HepG2 (cell line): Measurements from ENCODE around the gene CFAP210. TPM values are rescaled to one million over a fixed set of nuclear protein-coding genes. Genes with fewer than 3 reads are reported as not detected.

Experiments
- ATF5 ChIP-seq: sonication (generic); formaldehyde crosslinking; IDR thresholded peaks from 2 replicates; pipeline ENCODE4 v1.4.0; 2020; ENCODE audit warnings: mild to moderate bottlenecking, low read depth, missing genetic modification reagents
- MNT ChIP-seq: fragments of 450-650 bp; IDR thresholded peaks from 2 replicates; pipeline ENCODE4 v1.6.1; 2016
- NFE2L1 ChIP-seq: sonication (generic); formaldehyde crosslinking; IDR thresholded peaks from 2 replicates; pipeline ENCODE4 v1.4.0; 2020; ENCODE audit warnings: missing genetic modification reagents, mild to moderate bottlenecking, borderline replicate concordance
- NR3C1 ChIP-seq: sonication (generic); formaldehyde crosslinking; IDR thresholded peaks from 2 replicates; pipeline ENCODE4 v1.4.0; 2020; ENCODE audit warnings: missing genetic modification reagents
- SMC3 ChIP-seq: IDR thresholded peaks from 2 replicates; pipeline ENCODE4 v1.6.1; 2011; ENCODE audit warnings: low read length, improper control_type of control experiment
- SOX13 ChIP-seq, 3 experiments: fragments of 450-650 bp in 1 of 3; sonication (generic) in 1 of 3; formaldehyde crosslinking in 1 of 3; IDR thresholded peaks in 2 of 3; conservative IDR thresholded peaks in 1 of 3; 2 replicates each; pipeline versions ENCODE4 v1.5.0 to v1.6.1; 2016 to 2020; ENCODE audit warnings: antibody characterized with exemption in 1 of 3, mild to moderate bottlenecking in 1 of 3, missing compliant biosample characterization in 1 of 3, missing genetic modification reagents in 1 of 3, moderate library complexity in 1 of 3
- TFAP4 ChIP-seq: sonication (generic); IDR thresholded peaks from 2 replicates; pipeline ENCODE4 v1.6.1; 2016; ENCODE audit warnings: low read depth, borderline replicate concordance
- TFE3 ChIP-seq: IDR thresholded peaks from 2 replicates; pipeline ENCODE4 v1.6.1; 2016
- ZBTB1 ChIP-seq: sonication (generic); formaldehyde crosslinking; IDR thresholded peaks from 2 replicates; pipeline ENCODE4 v1.4.0; 2020; ENCODE audit warnings: missing genetic modification reagents, borderline replicate concordance
- ZNF143 ChIP-seq: sonication (generic); formaldehyde crosslinking; IDR thresholded peaks from 2 replicates; pipeline ENCODE4 v1.4.0; 2020; ENCODE audit warnings: missing genetic modification reagents
- ZNF275 ChIP-seq: sonication (generic); formaldehyde crosslinking; IDR thresholded peaks from 2 replicates; pipeline ENCODE4 v1.8.0; 2022; ENCODE audit warnings: missing genetic modification reagents, mild to moderate bottlenecking, inconsistent platforms, borderline replicate concordance
- ZNF577 ChIP-seq: sonication (generic); formaldehyde crosslinking; IDR thresholded peaks from 2 replicates; pipeline ENCODE4 v1.4.0; 2020; ENCODE audit warnings: mild to moderate bottlenecking, low read depth, missing genetic modification reagents, borderline replicate concordance
- ZNF768 ChIP-seq: sonication (generic); formaldehyde crosslinking; IDR thresholded peaks from 2 replicates; pipeline ENCODE4 v1.4.0; 2020; ENCODE audit warnings: missing genetic modification reagents
- ZNF775 ChIP-seq: sonication (generic); formaldehyde crosslinking; IDR thresholded peaks from 2 replicates; pipeline ENCODE4 v1.4.0; 2020; ENCODE audit warnings: missing genetic modification reagents, mild to moderate bottlenecking, moderate library complexity, borderline replicate concordance
- polyA plus RNA-seq, 8 experiments: library from polyadenylated mRNA; depleted of rRNA in 3 of 8; stranded (reverse) in 7 of 8; unstranded in 1 of 8; fragments of >200 nt; fragmentation: Illumina TruSeq in 4 of 8; extraction: Trizol in 4 of 8; gene quantifications; 2 replicates each; pipeline versions ENCODE4 v1.2.1 to v1.2.3, GENCODE V29; 2011 to 2016; ENCODE audit warnings: low read depth in 4 of 8, missing spikeins in 1 of 8, mixed read lengths in 1 of 8; ENCODE audit not compliant: insufficient read depth in 1 of 8
- total RNA-seq, 5 experiments: library from RNA; depleted of rRNA; stranded (reverse); fragments of >200 nt; fragmentation: Illumina TruSeq; extraction: Trizol; gene quantifications; 2 replicates each; pipeline ENCODE4 v1.2.3, GENCODE V29; 2016; ENCODE audit warnings: low read depth in 1 of 5

The CFAP210 gene
- total and polyA plus RNA-seq, 2 of the 13 experiments (the other 11 are each of a cell fraction or from before 2014, with no cell fraction given), result 0.18 TPM; not detected in 1

- TF ChIP-seq TFE3 (CRISPR knock-in tag) (0 out of 2 replicates have a peak, but pooled peaks have one; percentile 15), ZBTB1 (CRISPR knock-in tag) (no peak), ZNF577 (peak; percentile 64; the same call in 1 of the 2 replicates), SMC3 (no peak), NFE2L1 (CRISPR knock-in tag) (no peak), ZNF275 (CRISPR knock-in tag) (no peak), MNT (no peak), ATF5 (no peak), ZNF775 (CRISPR knock-in tag) (0 out of 2 replicates have a peak, but pooled peaks have one; percentile 44), TFAP4 (no peak), NR3C1 (CRISPR knock-in tag) (no peak), ZNF768 (no peak), SOX13 (IDR thresholded peaks at IDR 0.05) (no peak), SOX13 (CRISPR knock-in tag; conservative IDR thresholded peaks at IDR 0.05 in 1 of 2, IDR thresholded peaks at IDR 0.05 in 1 of 2) (no peak), ZNF143 (no peak)
These were observed 23.5 kb upstream of the CFAP210 start (continued) for GRCh38 chr2:169717691-169718063.
